Activated naive CD8-positive, alpha-beta T cell treated with anti-CD3 and anti-CD28 coated beads for 36 hours (primary cell): Measurements from ENCODE around the gene EHBP1. TPM values are rescaled to one million over a fixed set of nuclear protein-coding genes. Genes with fewer than 3 reads are reported as not detected.

Experiments
- DNase-seq: peaks from one replicate; pipeline ENCODE4 v3.0.0; 2021
- H3K27ac Mint-ChIP-seq: one replicate; pipeline ENCODE4 v1.8.0; 2022; ENCODE audit warnings: mild to moderate bottlenecking, moderate library complexity, mixed read lengths
- H3K27me3 Mint-ChIP-seq: one replicate; pipeline ENCODE4 v1.8.0; 2022; ENCODE audit warnings: mild to moderate bottlenecking, mixed read lengths
- H3K36me3 Mint-ChIP-seq: one replicate; pipeline ENCODE4 v1.8.0; 2021; ENCODE audit warnings: mild to moderate bottlenecking, mixed read lengths
- H3K4me1 Mint-ChIP-seq: one replicate; pipeline ENCODE4 v1.8.0; 2021; ENCODE audit warnings: mixed read lengths
- H3K4me3 Mint-ChIP-seq: one replicate; pipeline ENCODE4 v1.8.0; 2022; ENCODE audit warnings: mild to moderate bottlenecking, moderate library complexity, mixed read lengths
- H3K9me3 Mint-ChIP-seq: one replicate; pipeline ENCODE4 v1.8.0; 2022; ENCODE audit warnings: mixed read lengths
- total RNA-seq, 2 experiments: library from RNA; stranded (reverse); gene quantifications; one replicate each; pipeline ENCODE4 v1.2.3, GENCODE V29; 2021

EHBP1 gene
- total RNA-seq, 2 experiments from 2014 or later: 25.3 to 28.2 TPM

GRCh38 chr2:62933398-62933917 is 227.9 kb downstream of the EHBP1 start:
- H3K27ac Mint-ChIP-seq: no peak overlapping the region

GRCh38 chr2:62934517-62934916 is 229.0 kb downstream of the EHBP1 start:
- H3K4me1 Mint-ChIP-seq: no peaks in the 10 kb centered on the region
- H3K4me3 Mint-ChIP-seq: no peak overlapping the region
- DNase-seq: no peak
- no peaks in the 10 kb centered on the region for H3K9me3 Mint-ChIP-seq
- peaks cover 1% of the 10 kb centered on the region for H3K36me3 Mint-ChIP-seq
- H3K27me3 Mint-ChIP-seq: no peaks in the 10 kb centered on the region
- no peak overlapping the region for H3K27ac Mint-ChIP-seq

More at GRCh38 chr2:62933398-62933917, 227.9 kb downstream of the EHBP1 start:
- Mint-ChIP-seq H3K27me3 (no peaks in the 10 kb centered on the region), H3K9me3 (no peaks in the 10 kb centered on the region), H3K36me3 (peaks cover 1% of the 10 kb centered on the region), H3K4me3 (no peak overlapping the region), H3K4me1 (no peaks in the 10 kb centered on the region)
- DNase-seq: no peak

GRCh38 chr2:62938126-62938525 is 232.6 kb downstream of the EHBP1 start:
- Mint-ChIP-seq H3K4me3 (no peak overlapping the region), H3K27me3 (no peaks in the 10 kb centered on the region), H3K36me3 (peaks cover 4% of the 10 kb centered on the region), H3K27ac (no peak overlapping the region), H3K9me3 (no peaks in the 10 kb centered on the region), H3K4me1 (no peaks in the 10 kb centered on the region)
- no peak for DNase-seq

- Mint-ChIP-seq H3K4me3 (no peak overlapping the region), H3K36me3 (peaks cover 4% of the 10 kb centered on the region), H3K27me3 (no peaks in the 10 kb centered on the region), H3K4me1 (no peaks in the 10 kb centered on the region), H3K9me3 (no peaks in the 10 kb centered on the region), H3K27ac (no peak overlapping the region)
- DNase-seq: no peak
Measured at GRCh38 chr2:62939735-62940491, 234.4 kb downstream of the EHBP1 start.

- H3K4me1 Mint-ChIP-seq: no peaks in the 10 kb centered on the region
- no peak overlapping the region for H3K27ac Mint-ChIP-seq
- H3K9me3 Mint-ChIP-seq: no peaks in the 10 kb centered on the region
- H3K36me3 Mint-ChIP-seq: peaks cover 4% of the 10 kb centered on the region
- no peaks in the 10 kb centered on the region for H3K27me3 Mint-ChIP-seq
- no peak overlapping the region for H3K4me3 Mint-ChIP-seq
- DNase-seq: no peak
Measured at GRCh38 chr2:62940697-62941096, 235.2 kb downstream of the EHBP1 start.

GRCh38 chr2:62941413-62941812 is 235.9 kb downstream of the EHBP1 start:
- H3K36me3 Mint-ChIP-seq: peaks cover 4% of the 10 kb centered on the region
- H3K4me1 Mint-ChIP-seq: no peaks in the 10 kb centered on the region
- no peak for DNase-seq
- no peak overlapping the region for H3K27ac Mint-ChIP-seq
- H3K9me3 Mint-ChIP-seq: no peaks in the 10 kb centered on the region
- H3K27me3 Mint-ChIP-seq: no peaks in the 10 kb centered on the region
- no peak overlapping the region for H3K4me3 Mint-ChIP-seq

GRCh38 chr2:62944362-62944761 is 238.8 kb downstream of the EHBP1 start:
- Mint-ChIP-seq H3K27ac (no peak overlapping the region), H3K4me3 (no peak overlapping the region), H3K27me3 (no peaks in the 10 kb centered on the region), H3K9me3 (no peaks in the 10 kb centered on the region), H3K36me3 (peaks cover 3% of the 10 kb centered on the region), H3K4me1 (no peaks in the 10 kb centered on the region)
- no peak for DNase-seq

GRCh38 chr2:62947403-62947802 is 241.9 kb downstream of the EHBP1 start:
- peaks cover 2% of the 10 kb centered on the region for H3K36me3 Mint-ChIP-seq
- DNase-seq: no peak
- H3K4me3 Mint-ChIP-seq: no peak overlapping the region
- H3K27ac Mint-ChIP-seq: no peak overlapping the region
- H3K9me3 Mint-ChIP-seq: no peaks in the 10 kb centered on the region
- no peaks in the 10 kb centered on the region for H3K27me3 Mint-ChIP-seq
- H3K4me1 Mint-ChIP-seq: no peaks in the 10 kb centered on the region

- H3K9me3 Mint-ChIP-seq: no peaks in the 10 kb centered on the region
- peaks cover 5% of the 10 kb centered on the region for H3K36me3 Mint-ChIP-seq
- no peaks in the 10 kb centered on the region for H3K27me3 Mint-ChIP-seq
- DNase-seq: no peak
- H3K27ac Mint-ChIP-seq: no peak overlapping the region
- no peak overlapping the region for H3K4me3 Mint-ChIP-seq
- H3K4me1 Mint-ChIP-seq: no peaks in the 10 kb centered on the region
Measured at GRCh38 chr2:62956651-62957050, 251.1 kb downstream of the EHBP1 start.

GRCh38 chr2:62958206-62958605 is 252.7 kb downstream of the EHBP1 start:
- Mint-ChIP-seq H3K4me3 (no peak overlapping the region), H3K9me3 (no peaks in the 10 kb centered on the region), H3K4me1 (no peaks in the 10 kb centered on the region), H3K27me3 (no peaks in the 10 kb centered on the region), H3K27ac (no peak overlapping the region), H3K36me3 (peaks cover 5% of the 10 kb centered on the region)
- no peak for DNase-seq

- Mint-ChIP-seq H3K4me1 (no peaks in the 10 kb centered on the region), H3K9me3 (no peaks in the 10 kb centered on the region)
Measured at GRCh38 chr2:62964050-62964449, 258.5 kb downstream of the EHBP1 start.

GRCh38 chr2:62964671-62965070 is 259.2 kb downstream of the EHBP1 start:
- Mint-ChIP-seq H3K9me3 (no peaks in the 10 kb centered on the region), H3K27me3 (no peaks in the 10 kb centered on the region), H3K27ac (no peak overlapping the region), H3K36me3 (peaks cover 6% of the 10 kb centered on the region), H3K4me3 (no peak overlapping the region), H3K4me1 (no peaks in the 10 kb centered on the region)
- no peak for DNase-seq

More at GRCh38 chr2:62964050-62964449, 258.5 kb downstream of the EHBP1 start:
- no peaks in the 10 kb centered on the region for H3K27me3 Mint-ChIP-seq
- H3K36me3 Mint-ChIP-seq: peaks cover 6% of the 10 kb centered on the region
- DNase-seq: no peak
- no peak overlapping the region for H3K27ac Mint-ChIP-seq
- no peak overlapping the region for H3K4me3 Mint-ChIP-seq

- Mint-ChIP-seq H3K27ac (no peak overlapping the region), H3K4me3 (no peak overlapping the region), H3K4me1 (no peaks in the 10 kb centered on the region), H3K9me3 (no peaks in the 10 kb centered on the region), H3K27me3 (no peaks in the 10 kb centered on the region), H3K36me3 (peaks cover 4% of the 10 kb centered on the region)
- no peak for DNase-seq
Measured at GRCh38 chr2:62966991-62967390, 261.5 kb downstream of the EHBP1 start.

- H3K27ac Mint-ChIP-seq: no peak overlapping the region
- no peak overlapping the region for H3K4me3 Mint-ChIP-seq
Measured at GRCh38 chr2:62968168-62968567, 262.7 kb downstream of the EHBP1 start.

GRCh38 chr2:62968668-62969067 is 263.2 kb downstream of the EHBP1 start:
- H3K4me1 Mint-ChIP-seq: no peaks in the 10 kb centered on the region
- H3K9me3 Mint-ChIP-seq: no peaks in the 10 kb centered on the region
- no peak overlapping the region for H3K27ac Mint-ChIP-seq
- H3K36me3 Mint-ChIP-seq: peaks cover 6% of the 10 kb centered on the region
- DNase-seq: no peak
- no peaks in the 10 kb centered on the region for H3K27me3 Mint-ChIP-seq
- no peak overlapping the region for H3K4me3 Mint-ChIP-seq

More at GRCh38 chr2:62968168-62968567, 262.7 kb downstream of the EHBP1 start:
- H3K4me1 Mint-ChIP-seq: no peaks in the 10 kb centered on the region
- no peak for DNase-seq
- H3K9me3 Mint-ChIP-seq: no peaks in the 10 kb centered on the region
- peaks cover 6% of the 10 kb centered on the region for H3K36me3 Mint-ChIP-seq
- no peaks in the 10 kb centered on the region for H3K27me3 Mint-ChIP-seq

GRCh38 chr2:62971936-62972335 is 266.4 kb downstream of the EHBP1 start:
- no peaks in the 10 kb centered on the region for H3K9me3 Mint-ChIP-seq
- H3K27ac Mint-ChIP-seq: no peak overlapping the region
- DNase-seq: no peak
- H3K4me3 Mint-ChIP-seq: no peak overlapping the region
- H3K4me1 Mint-ChIP-seq: no peaks in the 10 kb centered on the region
- no peaks in the 10 kb centered on the region for H3K27me3 Mint-ChIP-seq
- H3K36me3 Mint-ChIP-seq: peaks cover 2% of the 10 kb centered on the region
